Measurements from ENCODE around the gene ITGAL. TPM values are rescaled to one million over a fixed set of nuclear protein-coding genes. Genes with fewer than 3 reads are reported as not detected.

The ITGAL gene
- total and polyA plus RNA-seq, 2 of the 8 experiments (the other 6 are each of a cell fraction or from before 2014, with no cell fraction given), result not detected

DNA sequence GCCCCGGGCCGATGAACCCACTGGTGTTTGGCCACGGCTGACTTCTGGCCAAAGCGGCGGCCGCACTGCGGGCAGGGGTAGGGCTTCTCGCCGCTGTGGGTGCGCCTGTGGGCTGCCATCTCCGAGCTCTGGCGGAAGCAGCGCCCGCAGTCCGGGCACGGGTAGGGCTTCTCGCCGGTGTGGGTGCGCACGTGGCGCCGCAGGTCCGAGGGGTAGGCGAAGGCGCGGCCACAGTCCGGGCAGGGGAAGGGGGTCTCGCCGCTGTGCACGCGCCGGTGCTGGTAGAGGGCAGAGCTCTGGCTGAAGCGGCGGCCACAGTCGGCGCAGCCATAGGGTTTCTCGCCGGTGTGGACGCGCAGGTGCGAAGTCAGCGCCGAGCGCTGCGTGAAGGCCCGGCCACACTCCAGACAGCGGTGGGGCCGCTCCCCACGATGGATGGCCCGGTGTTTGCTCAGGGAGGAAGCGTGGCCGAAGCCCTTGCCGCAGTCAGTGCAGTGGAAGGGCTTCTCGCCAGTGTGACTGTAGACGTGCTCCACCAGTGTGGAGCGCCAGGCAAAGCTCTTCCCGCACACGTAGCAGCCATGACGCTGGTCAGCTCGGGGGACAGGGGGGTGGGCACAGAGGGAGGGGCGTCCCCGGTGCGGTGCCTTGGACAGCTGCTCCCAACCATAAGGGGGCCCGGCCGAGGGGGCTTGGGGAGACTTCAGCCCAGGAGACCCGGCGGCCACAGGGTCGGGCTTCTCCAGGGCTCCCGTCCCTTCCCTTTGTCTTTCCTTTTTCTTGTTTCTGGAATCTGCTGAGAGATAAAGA lies 83.0 kb downstream of the ITGAL start (continued):
- no peak for TF ChIP-seq SRF (IDR thresholded peaks at IDR 0.05; ENCODE audit: low read depth, low read length)
- TF ChIP-seq SIRT6 (IDR thresholded peaks at IDR 0.05; ENCODE audit: low read length), result no peak
- TF ChIP-seq BACH1 (IDR thresholded peaks at IDR 0.05; ENCODE audit: low read length), result no peak
- no peak for TF ChIP-seq SUZ12 (IDR thresholded peaks at IDR 0.05; ENCODE audit: low read length)
- TF ChIP-seq TCF12 (IDR thresholded peaks at IDR 0.05; ENCODE audit: low read depth, low read length), result no peak
- no peak for TF ChIP-seq CTBP2 (IDR thresholded peaks at IDR 0.05; ENCODE audit: borderline replicate concordance, insufficient read depth, insufficient read length, low read length)
- no peak for TF ChIP-seq FOSL1 (IDR thresholded peaks at IDR 0.05; ENCODE audit: insufficient read depth, low read depth, low read length)
- no peak for TF ChIP-seq HDAC2 (IDR thresholded peaks at IDR 0.05; ENCODE audit: borderline replicate concordance in 1 of 2, low read depth in 2 of 2, low read length in 2 of 2)
- no peak for TF ChIP-seq HDAC6 (IDR thresholded peaks at IDR 0.05; ENCODE audit: low read depth, low read length)
